ENCODE results near the gene HABP4.

The HABP4 gene

DNA sequence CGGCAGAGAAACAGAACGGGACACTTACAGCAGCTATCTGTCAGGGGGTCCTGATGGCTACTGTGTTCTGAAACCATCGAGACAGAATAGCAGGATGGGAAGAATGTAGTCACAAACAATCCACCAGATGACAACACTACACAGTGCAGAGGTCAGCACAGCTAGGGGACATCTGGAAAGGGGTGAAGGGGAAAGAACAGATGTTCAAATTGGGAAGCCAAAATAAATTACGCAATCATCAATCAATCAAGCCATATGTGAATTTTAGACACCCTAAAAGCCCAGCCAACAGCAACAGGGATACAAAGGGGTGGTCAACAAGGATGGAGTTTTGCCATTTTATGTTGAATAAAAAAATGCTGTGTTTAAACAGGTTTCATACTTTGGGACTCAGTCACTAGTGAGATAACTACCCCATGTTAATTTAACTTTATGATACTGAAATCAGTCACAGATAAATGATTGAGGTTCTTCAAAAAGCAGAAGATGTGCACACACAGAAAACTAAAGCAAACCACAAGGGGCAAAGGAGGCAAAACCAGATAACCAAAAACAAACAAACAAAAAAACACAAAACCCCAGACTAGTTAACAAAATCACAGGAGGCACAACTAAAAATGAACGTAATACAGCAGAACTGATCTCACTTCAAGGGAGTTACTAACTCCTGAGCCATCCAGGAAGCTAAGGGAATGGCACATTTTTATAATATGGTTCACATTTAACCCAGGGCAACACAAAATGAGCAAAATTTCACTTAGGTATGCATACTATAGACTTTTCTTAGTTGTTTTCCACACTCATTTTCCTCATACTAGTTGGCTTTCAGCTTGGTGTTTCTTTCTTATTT is 65.9 kb downstream of the HABP4 start:
- no peak for TF ChIP-seq CTCF (IDR thresholded peaks at IDR 0.05; ENCODE audit: insufficient read depth, low read depth, low read length, missing control alignments)
- no peak overlapping the region for H3K4me3 ChIP-seq (ENCODE audit: low read length)
- no peak for DNase-seq (ENCODE audit: low read depth)

DNA sequence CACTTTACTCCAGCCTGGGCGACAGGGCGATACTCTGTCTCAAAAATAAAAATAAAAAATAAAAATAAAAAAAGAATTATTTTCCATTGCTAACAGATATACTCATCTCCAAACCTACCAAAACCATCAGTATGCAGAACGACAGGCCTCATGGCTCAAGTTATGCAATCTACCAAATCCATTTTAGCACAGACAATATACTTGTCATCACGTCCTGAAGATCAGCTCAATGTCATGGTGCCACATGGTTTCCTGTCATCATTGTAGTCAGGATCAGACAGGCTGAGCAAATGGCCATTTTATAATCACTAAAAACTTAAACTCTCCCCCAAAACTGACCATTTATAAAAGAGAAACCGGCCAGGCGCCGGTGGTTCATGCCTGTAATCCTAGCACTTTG is 69.1 kb downstream of the HABP4 start:
- TF ChIP-seq CTCF (IDR thresholded peaks at IDR 0.05; ENCODE audit: insufficient read depth, low read depth, low read length, missing control alignments), result no peak
- no peak for DNase-seq (ENCODE audit: low read depth)
- no peak overlapping the region for H3K4me3 ChIP-seq (ENCODE audit: low read length)

DNA sequence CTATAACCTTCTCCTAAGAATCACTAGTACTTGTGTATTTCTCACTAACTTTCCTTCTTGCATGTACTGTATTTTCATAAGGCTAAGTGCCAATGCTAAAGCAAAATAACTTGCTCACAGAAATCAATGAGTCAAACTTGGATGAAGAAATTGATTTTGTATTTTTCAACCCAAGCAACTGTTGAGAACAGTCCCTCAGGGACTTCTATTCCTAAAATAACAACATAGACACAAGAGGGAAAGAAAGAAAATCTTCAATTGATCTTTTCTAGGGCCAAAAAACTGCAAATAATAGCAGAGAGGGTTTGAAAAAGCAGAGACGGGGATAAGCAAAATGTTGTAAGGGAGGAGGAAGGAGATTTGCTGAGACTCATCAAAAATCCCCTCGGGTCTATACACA is 69.8 kb downstream of the HABP4 start:
- no peak for DNase-seq (ENCODE audit: low read depth)
- no peak for TF ChIP-seq CTCF (IDR thresholded peaks at IDR 0.05; ENCODE audit: insufficient read depth, low read depth, low read length, missing control alignments)
- H3K4me3 ChIP-seq (ENCODE audit: low read length), result no peak overlapping the region

DNA sequence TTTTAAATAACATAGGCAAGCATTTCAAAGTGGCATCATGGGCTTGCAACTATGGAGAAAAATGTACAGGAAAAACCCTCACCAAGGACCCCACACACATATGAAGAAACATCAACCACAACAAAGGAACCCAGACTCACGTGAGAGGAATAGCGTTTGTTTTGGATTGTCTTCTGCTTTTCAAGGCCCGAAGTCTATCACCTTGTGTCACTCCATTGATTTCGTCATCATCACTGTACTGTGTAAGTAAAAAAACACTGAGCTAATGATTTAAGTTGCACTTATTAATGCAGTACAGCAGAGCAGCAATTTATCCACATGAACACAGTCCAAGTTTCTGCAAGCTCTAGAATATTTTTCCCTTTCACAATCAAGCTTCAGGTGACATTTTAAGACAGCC is 72.4 kb downstream of the HABP4 start:
- TF ChIP-seq CTCF (IDR thresholded peaks at IDR 0.05; ENCODE audit: insufficient read depth, low read depth, low read length, missing control alignments), result no peak
- no peak overlapping the region for H3K4me3 ChIP-seq (ENCODE audit: low read length)
- DNase-seq (ENCODE audit: low read depth), result no peak

- H3K4me3 ChIP-seq (ENCODE audit: low read length), result no peak overlapping the region
- TF ChIP-seq CTCF (IDR thresholded peaks at IDR 0.05; ENCODE audit: insufficient read depth, low read depth, low read length, missing control alignments), result no peak
- DNase-seq (ENCODE audit: low read depth), result no peak
Observed at GRCh38 chr9:96523374-96523773, 73.4 kb downstream of the HABP4 start.

- DNase-seq (ENCODE audit: low read depth), result no peak
- no peak overlapping the region for H3K4me3 ChIP-seq (ENCODE audit: low read length)
- no peak for TF ChIP-seq CTCF (IDR thresholded peaks at IDR 0.05; ENCODE audit: insufficient read depth, low read depth, low read length, missing control alignments)
Observed at GRCh38 chr9:96524045-96524444, 74.1 kb downstream of the HABP4 start.

- TF ChIP-seq CTCF (IDR thresholded peaks at IDR 0.05; ENCODE audit: insufficient read depth, low read depth, low read length, missing control alignments), result no peak
- DNase-seq (ENCODE audit: low read depth), result no peak
- no peak overlapping the region for H3K4me3 ChIP-seq (ENCODE audit: low read length)
Observed at GRCh38 chr9:96524764-96525163, 74.8 kb downstream of the HABP4 start.
